ENCODE results near the gene PAN3. TPM values are rescaled to one million over a fixed set of nuclear protein-coding genes. Genes with fewer than 3 reads are reported as not detected.

The PAN3 gene
- total and polyA plus RNA-seq, 2 of the 8 experiments (the other 6 are each of a cell fraction or from before 2014, with no cell fraction given) = 12.7 to 39.3 TPM

DNA sequence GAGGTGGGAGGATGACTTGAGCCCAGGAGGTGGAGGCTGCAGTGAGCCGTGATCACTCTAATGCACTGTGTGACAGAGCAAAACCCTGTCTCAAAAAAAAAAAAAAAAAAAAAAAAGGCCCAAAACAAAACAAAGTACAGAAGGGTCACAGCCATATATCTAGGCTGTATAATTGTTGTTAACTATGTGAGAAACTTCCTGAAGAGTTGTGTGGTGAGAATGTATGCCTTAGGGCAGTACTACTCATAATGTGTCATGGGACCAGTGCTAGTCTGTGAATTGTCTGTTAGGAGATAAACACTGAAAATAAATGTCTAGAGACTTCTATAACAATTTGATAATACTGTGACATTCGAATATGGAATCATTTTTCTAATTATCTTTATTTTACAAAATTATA lies 43.1 kb downstream of the PAN3 start (continued):
- no peak for TF ChIP-seq SIRT6 (IDR thresholded peaks at IDR 0.05; ENCODE audit: low read length)
- TF ChIP-seq TBP (IDR thresholded peaks at IDR 0.05; ENCODE audit: low read depth, low read length) = no peak
- TF ChIP-seq GABPA (IDR thresholded peaks at IDR 0.05; ENCODE audit: borderline replicate concordance, insufficient read depth, low read length) = no peak
- TF ChIP-seq, protein P1, sequence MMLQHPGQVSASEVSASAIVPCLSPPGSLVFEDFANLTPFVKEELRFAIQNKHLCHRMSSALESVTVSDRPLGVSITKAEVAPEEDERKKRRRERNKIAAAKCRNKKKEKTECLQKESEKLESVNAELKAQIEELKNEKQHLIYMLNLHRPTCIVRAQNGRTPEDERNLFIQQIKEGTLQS (IDR thresholded peaks at IDR 0.05; ENCODE audit: insufficient read depth, low read depth, low read length) = no peak
